Stomach (tissue), 19 donors: ENCODE results near the gene THAP12. TPM values are rescaled to one million over a fixed set of nuclear protein-coding genes. Genes with fewer than 3 reads are reported as not detected.

Source experiments
- DNase-seq, 2 donors: peaks; one replicate each; pipeline versions ENCODE4 v3.0.0 to v3.0.0-alpha.2; 2013 to 2019
- H3K27ac ChIP-seq, 5 donors: fragments of 200-600 bp in 4 of 5; sonication (generic) in 4 of 5; one replicate each; pipeline ENCODE4 v1.5.1; 2013 to 2019; ENCODE audit warnings: mild to moderate bottlenecking in 1 of 5, moderate library complexity in 1 of 5
- H3K27me3 ChIP-seq, 3 donors: fragments of 200-600 bp; sonication (generic); one replicate each; pipeline ENCODE4 v1.5.1; 2017 to 2019; ENCODE audit warnings: mixed run types in 1 of 3
- H3K36me3 ChIP-seq, 4 donors: fragments of 200-600 bp; sonication (generic); 1 replicate in 3 of 4; 2 replicates in 1 of 4; pipeline ENCODE4 v1.5.1; 2016 to 2019
- H3K4me1 ChIP-seq, 4 donors: fragments of 200-600 bp; sonication (generic); one replicate each; pipeline ENCODE4 v1.5.1; 2016 to 2019
- H3K4me3 ChIP-seq, 4 donors: fragments of 200-600 bp; sonication (generic) in 3 of 4; one replicate each; pipeline ENCODE4 v1.5.1; 2016 to 2019; ENCODE audit warnings: mild to moderate bottlenecking in 1 of 4
- H3K9me3 ChIP-seq, 4 donors: fragments of 200-600 bp; sonication (generic); one replicate each; pipeline ENCODE4 v1.5.1; 2016 to 2019
- EP300 ChIP-seq: sonication (generic); formaldehyde crosslinking; IDR thresholded peaks from one replicate; pipeline ENCODE4 v1.6.1; 2017; ENCODE audit warnings: antibody characterized with exemption
- POLR2A ChIP-seq, 4 donors: fragments of 450-650 bp; IDR thresholded peaks; one replicate each; pipeline ENCODE4 v1.6.1; 2016; ENCODE audit warnings: antibody characterized with exemption in 4 of 4, control low read depth in 2 of 4, mild to moderate bottlenecking in 1 of 4, moderate library complexity in 1 of 4
- POLR2AphosphoS5 ChIP-seq, 3 donors: sonication (generic); formaldehyde crosslinking; IDR thresholded peaks; one replicate each; pipeline ENCODE4 v1.6.1; 2016; ENCODE audit warnings: antibody characterized with exemption in 3 of 3
- WGBS, 5 donors: extraction: QIAGEN DNeasy Blood & Tissue Kit in 3 of 5; methylation state at CpG; one replicate each; pipeline versions ENCODE4 v1.1.5 to v1.1.7; 2013 to 2018; 5-methylcytosine and 5-hydroxymethylcytosine counted together
- intact Hi-C: fragments of 100-400 bp; cut with DNase I; formaldehyde crosslinking; loops from one replicate; pipeline ENCODE4 v1.15.1; 2023; ENCODE audit warnings: low total_unique reads
- long read RNA-seq, 10 donors: transcript quantifications; one replicate each; lab custom pipeline, GENCODE V29; 2026
- polyA plus RNA-seq, 3 donors: library from polyadenylated mRNA; stranded (reverse); fragments of 200-250 nt; gene quantifications; one replicate each; pipeline ENCODE4 v1.2.3, GENCODE V29; 2013
- total RNA-seq, 5 donors: library from RNA; depleted of rRNA; stranded (reverse); fragments of >200 nt; gene quantifications; one replicate each; pipeline versions ENCODE4 v1.1.0 to v1.2.3, GENCODE V29; 2014 to 2016
- TF ChIP-seq, protein P1 (sequence below), 7 experiments: fragments of 450-650 bp in 4 of 7; fragments of 200-600 bp in 3 of 7; sonication (generic) in 3 of 7; IDR thresholded peaks; one replicate each; pipeline ENCODE4 v1.5.1; 2016 to 2019; ENCODE audit warnings: antibody characterized with exemption in 7 of 7, control low read depth in 2 of 7, mild to moderate bottlenecking in 1 of 7
- donor health status: healthy with polysubstance abuse.
- donor health status: Bipolar disorder and iron deficiency.
- donor health status: healthy.

Gene THAP12, protein sequence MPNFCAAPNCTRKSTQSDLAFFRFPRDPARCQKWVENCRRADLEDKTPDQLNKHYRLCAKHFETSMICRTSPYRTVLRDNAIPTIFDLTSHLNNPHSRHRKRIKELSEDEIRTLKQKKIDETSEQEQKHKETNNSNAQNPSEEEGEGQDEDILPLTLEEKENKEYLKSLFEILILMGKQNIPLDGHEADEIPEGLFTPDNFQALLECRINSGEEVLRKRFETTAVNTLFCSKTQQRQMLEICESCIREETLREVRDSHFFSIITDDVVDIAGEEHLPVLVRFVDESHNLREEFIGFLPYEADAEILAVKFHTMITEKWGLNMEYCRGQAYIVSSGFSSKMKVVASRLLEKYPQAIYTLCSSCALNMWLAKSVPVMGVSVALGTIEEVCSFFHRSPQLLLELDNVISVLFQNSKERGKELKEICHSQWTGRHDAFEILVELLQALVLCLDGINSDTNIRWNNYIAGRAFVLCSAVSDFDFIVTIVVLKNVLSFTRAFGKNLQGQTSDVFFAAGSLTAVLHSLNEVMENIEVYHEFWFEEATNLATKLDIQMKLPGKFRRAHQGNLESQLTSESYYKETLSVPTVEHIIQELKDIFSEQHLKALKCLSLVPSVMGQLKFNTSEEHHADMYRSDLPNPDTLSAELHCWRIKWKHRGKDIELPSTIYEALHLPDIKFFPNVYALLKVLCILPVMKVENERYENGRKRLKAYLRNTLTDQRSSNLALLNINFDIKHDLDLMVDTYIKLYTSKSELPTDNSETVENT
- 10 to 100 TPM; 10.7 to 74.0 (median 20.6) TPM for total RNA-seq
- polyA plus RNA-seq: 10 to 100 TPM; 11.8 to 41.5 (median 29.8) TPM
- long read RNA-seq, donor 1, partial matches to known transcripts: 0 of 2 reads
- long read RNA-seq, donor 1, other reads (novel, unspliced or antisense): 0 of 2 reads
- long read RNA-seq, donor 2, full-length matches to known transcripts: 4 of 4 reads
- long read RNA-seq, donor 2, partial matches to known transcripts: 0 of 4 reads
- long read RNA-seq, donor 2, other reads (novel, unspliced or antisense): 0 of 4 reads
- long read RNA-seq, donor 3, partial matches to known transcripts: 0 of 4 reads
- long read RNA-seq, donor 3, other reads (novel, unspliced or antisense): 0 of 4 reads
- long read RNA-seq, donor 4: 0 reads
- long read RNA-seq, donor 5, transcript THAP12-201 (5 exons, 3,300 nt): major isoform, 14 of 17 reads
- long read RNA-seq, donor 5, partial matches to known transcripts: 0 of 17 reads
- long read RNA-seq, donor 5, other reads (novel, unspliced or antisense): 0 of 17 reads
- long read RNA-seq, donor 6, transcript THAP12-203 (6 exons, 882 nt): minor isoform, 10 of 42 reads
- long read RNA-seq, donor 6, transcript THAP12-201 (5 exons, 3,300 nt): major isoform, 16 of 42 reads
- long read RNA-seq, donor 6, partial matches to known transcripts: 14 of 42 reads
- long read RNA-seq, donor 6, other reads (novel, unspliced or antisense): 0 of 42 reads
- long read RNA-seq, donor 7, transcript THAP12-201 (5 exons, 3,300 nt): major isoform, 8 of 10 reads
- long read RNA-seq, donor 7, partial matches to known transcripts: 0 of 10 reads
- long read RNA-seq, donor 7, other reads (novel, unspliced or antisense): 0 of 10 reads
- long read RNA-seq, donor 8, transcript THAP12-201 (5 exons, 3,300 nt): major isoform, 5 of 9 reads
- long read RNA-seq, donor 8, partial matches to known transcripts: 0 of 9 reads
- long read RNA-seq, donor 8, other reads (novel, unspliced or antisense): 0 of 9 reads
- long read RNA-seq, donor 9, full-length matches to known transcripts: 7 of 14 reads
- long read RNA-seq, donor 9, partial matches to known transcripts: 7 of 14 reads
- long read RNA-seq, donor 9, other reads (novel, unspliced or antisense): 0 of 14 reads
- long read RNA-seq, donor 10, full-length matches to known transcripts: 5 of 5 reads
- long read RNA-seq, donor 10, partial matches to known transcripts: 0 of 5 reads
- long read RNA-seq, donor 10, other reads (novel, unspliced or antisense): 0 of 5 reads

DNA sequence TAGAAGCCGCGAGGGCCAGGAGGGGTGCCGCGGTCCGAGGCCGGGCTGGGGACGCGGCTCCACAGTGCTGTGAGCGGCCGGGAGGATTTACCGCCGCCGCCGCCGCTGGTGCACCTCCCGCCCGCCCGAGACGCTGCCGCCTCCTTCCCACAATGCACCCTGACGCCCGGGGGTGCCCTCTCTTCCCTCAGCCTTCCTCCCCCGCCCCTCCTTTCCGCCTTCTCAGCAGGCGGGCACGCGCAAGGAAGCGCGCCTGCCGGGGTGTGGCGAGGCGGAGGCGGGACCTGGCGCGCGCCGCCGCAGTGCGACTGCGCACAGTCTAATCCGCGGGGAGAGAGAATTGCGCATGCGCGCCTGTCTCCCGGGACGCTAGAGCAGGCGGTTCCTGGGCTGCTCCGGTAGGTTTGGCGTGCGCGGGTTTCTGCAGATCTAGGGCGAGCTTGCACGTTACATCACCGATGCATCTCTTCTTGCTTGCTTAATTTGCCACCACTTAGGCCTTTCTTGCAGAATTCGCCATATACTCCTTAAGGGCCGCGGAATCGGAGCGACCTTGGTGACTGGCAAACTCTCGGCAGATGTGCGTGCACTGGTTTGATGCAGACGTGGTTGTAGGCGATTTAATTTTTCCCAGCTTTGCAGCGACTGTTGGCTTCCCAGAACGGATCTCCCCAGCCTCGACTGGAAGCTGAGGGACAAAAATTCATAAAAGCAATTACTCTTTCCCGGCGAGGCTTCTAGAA, at the start of gene THAP12, which contains the start of gene GVQW3:
TSS of gene THAP12 (minus strand) at position 156 of the 743 bp plus-strand sequence. CDS start 296 bp downstream, outside the sequence.
TSS of gene GVQW3 (plus strand) at position 347 of the 743 bp plus-strand sequence. CDS start 506 bp downstream, outside the sequence.
- peak; percentile 98 to 100 for DNase-seq
- no peaks in the 10 kb centered on the region for H3K36me3 ChIP-seq
- H3K4me1 ChIP-seq: peaks cover 26 to 64% (median 47%) of the 10 kb centered on the region in 4 donors
- peak within 1 kb of the TSS; percentile 94 to 99 (median 99) for H3K4me3 ChIP-seq
- no peaks in the 10 kb centered on the region for H3K27me3 ChIP-seq
- intact Hi-C loops: no loop called here
- H3K9me3 ChIP-seq: no peaks in the 10 kb centered on the region
- WGBS, 5 donors: 0% methylated on average over 30 to 69 of the region's 69 CpGs
- peak within 1 kb of the TSS; percentile 79 to 96 (median 91) for H3K27ac ChIP-seq
- TF ChIP-seq POLR2A (IDR thresholded peaks at IDR 0.05) (no peak), EP300 (no peak), POLR2AphosphoS5 (IDR thresholded peaks at IDR 0.05) (peak; percentile 83 to 97 (median 85))
- TF ChIP-seq, protein P1, sequence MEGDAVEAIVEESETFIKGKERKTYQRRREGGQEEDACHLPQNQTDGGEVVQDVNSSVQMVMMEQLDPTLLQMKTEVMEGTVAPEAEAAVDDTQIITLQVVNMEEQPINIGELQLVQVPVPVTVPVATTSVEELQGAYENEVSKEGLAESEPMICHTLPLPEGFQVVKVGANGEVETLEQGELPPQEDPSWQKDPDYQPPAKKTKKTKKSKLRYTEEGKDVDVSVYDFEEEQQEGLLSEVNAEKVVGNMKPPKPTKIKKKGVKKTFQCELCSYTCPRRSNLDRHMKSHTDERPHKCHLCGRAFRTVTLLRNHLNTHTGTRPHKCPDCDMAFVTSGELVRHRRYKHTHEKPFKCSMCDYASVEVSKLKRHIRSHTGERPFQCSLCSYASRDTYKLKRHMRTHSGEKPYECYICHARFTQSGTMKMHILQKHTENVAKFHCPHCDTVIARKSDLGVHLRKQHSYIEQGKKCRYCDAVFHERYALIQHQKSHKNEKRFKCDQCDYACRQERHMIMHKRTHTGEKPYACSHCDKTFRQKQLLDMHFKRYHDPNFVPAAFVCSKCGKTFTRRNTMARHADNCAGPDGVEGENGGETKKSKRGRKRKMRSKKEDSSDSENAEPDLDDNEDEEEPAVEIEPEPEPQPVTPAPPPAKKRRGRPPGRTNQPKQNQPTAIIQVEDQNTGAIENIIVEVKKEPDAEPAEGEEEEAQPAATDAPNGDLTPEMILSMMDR (IDR thresholded peaks at IDR 0.05): peak in 1 of 7 experiments; percentile 20

- H3K9me3 ChIP-seq: no peaks in the 10 kb centered on the region
- intact Hi-C loops: no loop called here
Measured at GRCh38 chr11:76426660-76427059, 45.7 kb upstream of the THAP12 start.

DNA sequence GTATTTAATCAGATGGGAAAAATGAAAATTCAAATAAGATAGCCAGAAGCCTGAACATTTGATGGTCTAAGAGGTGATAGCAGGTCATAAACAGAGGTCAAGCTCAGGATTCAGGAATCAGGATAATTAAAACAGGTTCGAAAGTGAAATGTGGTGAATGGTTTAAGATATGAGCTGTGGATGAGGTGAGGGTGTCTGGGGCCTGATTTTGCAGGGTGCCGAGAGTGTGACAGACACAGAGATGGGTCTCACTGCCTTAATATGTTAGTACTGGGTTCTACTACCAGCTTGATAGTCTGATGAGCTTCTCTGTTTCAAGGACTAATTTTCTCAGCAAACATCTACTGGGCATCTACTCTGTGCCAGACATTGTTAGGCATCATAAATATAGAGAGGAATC, 44.0 kb upstream of the THAP12 start:
- no peaks in the 10 kb centered on the region for H3K36me3 ChIP-seq
- H3K9me3 ChIP-seq: no peaks in the 10 kb centered on the region
- TF ChIP-seq POLR2AphosphoS5 (IDR thresholded peaks at IDR 0.05) (no peak), POLR2A (IDR thresholded peaks at IDR 0.05) (no peak), EP300 (no peak)
- TF ChIP-seq, protein P1 (IDR thresholded peaks at IDR 0.05): no peak
- H3K4me1 ChIP-seq: no peaks in the 10 kb centered on the region
- no peaks in the 10 kb centered on the region for H3K27me3 ChIP-seq
- H3K4me3 ChIP-seq: no peak overlapping the region
- intact Hi-C loops: no loop called here
- 83 to 92% (median 89%) methylated on average over 2 of the region's 2 CpGs for WGBS, 5 donors
- H3K27ac ChIP-seq: no peak overlapping the region
- DNase-seq: no peak

More at GRCh38 chr11:76426660-76427059, 45.7 kb upstream of the THAP12 start:
- H3K4me3 ChIP-seq: no peak overlapping the region
- no peak overlapping the region for H3K27ac ChIP-seq
- TF ChIP-seq POLR2AphosphoS5 (IDR thresholded peaks at IDR 0.05): no peak
- TF ChIP-seq, protein P1 (IDR thresholded peaks at IDR 0.05): no peak
- TF ChIP-seq POLR2A (IDR thresholded peaks at IDR 0.05): no peak
- TF ChIP-seq EP300: no peak
- no peak for DNase-seq
- H3K36me3 ChIP-seq: no peaks in the 10 kb centered on the region
- no peaks in the 10 kb centered on the region for H3K4me1 ChIP-seq
- H3K27me3 ChIP-seq: no peaks in the 10 kb centered on the region
